Esophagus muscularis mucosa (tissue), 4 donors: ENCODE data around the gene PTPN22. TPM values are rescaled to one million over a fixed set of nuclear protein-coding genes. Genes with fewer than 3 reads are reported as not detected.

Experiments used
- DNase-seq: peaks from one replicate; pipeline ENCODE4 v3.0.0-alpha.2; 2017; ENCODE audit errors: extremely low spot score
- H3K27ac ChIP-seq, 4 donors: fragments of 200-600 bp; sonication (generic); replicated peaks in 1 of 4; 1 replicate in 3 of 4; 2 replicates in 1 of 4; pipeline ENCODE4 v1.5.1; 2016 to 2019; ENCODE audit warnings: mild to moderate bottlenecking in 1 of 4
- H3K27me3 ChIP-seq, 4 donors: fragments of 200-600 bp; sonication (generic); one replicate each; pipeline versions ENCODE4 v1.5.1 to v1.6.0; 2016 to 2019
- H3K36me3 ChIP-seq, 4 donors: fragments of 200-600 bp; sonication (generic); one replicate each; pipeline ENCODE4 v1.5.1; 2016 to 2019
- H3K4me1 ChIP-seq, 4 donors: fragments of 200-600 bp; sonication (generic); one replicate each; pipeline ENCODE4 v1.5.1; 2016 to 2019
- H3K4me3 ChIP-seq, 4 donors: fragments of 200-600 bp; sonication (generic); 1 replicate in 2 of 4; 2 replicates in 2 of 4; pipeline ENCODE4 v1.5.1; 2016 to 2019; ENCODE audit warnings: mild to moderate bottlenecking in 4 of 4, moderate library complexity in 1 of 4
- H3K9me3 ChIP-seq, 4 donors: fragments of 200-600 bp; sonication (generic); 1 replicate in 3 of 4; 2 replicates in 1 of 4; pipeline ENCODE4 v1.5.1; 2016 to 2019
- CTCF ChIP-seq, 3 experiments: fragments of 200-600 bp in 2 of 3; fragments of 450-650 bp in 1 of 3; sonication (generic) in 2 of 3; IDR thresholded peaks; one replicate each; pipeline ENCODE4 v1.5.1; 2017 to 2019; ENCODE audit warnings: antibody characterized with exemption in 3 of 3, mild to moderate bottlenecking in 2 of 3, moderate library complexity in 1 of 3
- EP300 ChIP-seq: sonication (generic); formaldehyde crosslinking; IDR thresholded peaks from one replicate; pipeline ENCODE4 v1.6.1; 2017; ENCODE audit warnings: antibody characterized with exemption
- POLR2A ChIP-seq: fragments of 450-650 bp; IDR thresholded peaks from one replicate; pipeline ENCODE4 v1.6.1; 2017; ENCODE audit warnings: antibody characterized with exemption, moderate library complexity, mild to moderate bottlenecking, low read depth
- POLR2AphosphoS5 ChIP-seq, 2 donors: sonication (generic); formaldehyde crosslinking; IDR thresholded peaks; one replicate each; pipeline ENCODE4 v1.6.1; 2017; ENCODE audit warnings: antibody characterized with exemption in 2 of 2
- WGBS: methylation state at CpG from one replicate; pipeline ENCODE4 v1.1.5; 2018; 5-methylcytosine and 5-hydroxymethylcytosine counted together
- intact Hi-C: fragments of 100-400 bp; cut with DNase I; formaldehyde crosslinking; loops from one replicate; pipeline ENCODE4 v1.15.1; 2023
- total RNA-seq, 4 donors: library from RNA; depleted of rRNA; stranded (reverse); fragments of >200 nt; gene quantifications; one replicate each; pipeline versions ENCODE4 v1.1.0 to v1.2.1, GENCODE V29; 2016

PTPN22 gene
- 1 to 10 TPM in 1 of 4 donors, under 1 TPM in 3; 0.29 to 2.3 (median 0.63) TPM for total RNA-seq

GRCh38 chr1:113871597-113872113, at the start of gene PTPN22:
TSS of gene PTPN22 (minus strand) at chr1:113871712.
- whole genome bisulfite sequencing = 67% methylated on average over 4 of the region's 4 CpGs
- intact Hi-C loops = no loop called here
- Histone ChIP-seq H3K4me3 (peak within 1 kb of the TSS in 1 of 4 donors; percentile 18), H3K36me3 (no peaks in the 10 kb centered on the region), H3K9me3 (no peaks in the 10 kb centered on the region), H3K4me1 (no peaks in the 10 kb centered on the region), H3K27ac (peak within 1 kb of the TSS in 2 of 4 donors; percentile 9 to 50), H3K27me3 (no peaks in the 10 kb centered on the region)
- no peak for DNase-seq
- TF ChIP-seq POLR2A (peak; percentile 13), POLR2AphosphoS5 (IDR thresholded peaks at IDR 0.05) (peak; percentile 36 to 41), CTCF (IDR thresholded peaks at IDR 0.05) (no peak)

- no peak for DNase-seq
- peaks cover 0 to 6% (median 0%) of the 10 kb centered on the region in 4 donors for H3K27me3 ChIP-seq
- TF ChIP-seq CTCF (IDR thresholded peaks at IDR 0.05) = no peak
- TF ChIP-seq EP300 = no peak
- no peak for TF ChIP-seq POLR2AphosphoS5 (IDR thresholded peaks at IDR 0.05)
- no peak for TF ChIP-seq POLR2A
- intact Hi-C loops = no loop called here
- no peak overlapping the region for H3K4me3 ChIP-seq
- H3K9me3 ChIP-seq = no peaks in the 10 kb centered on the region
- no peaks in the 10 kb centered on the region for H3K36me3 ChIP-seq
- H3K27ac ChIP-seq = no peak overlapping the region
- H3K4me1 ChIP-seq = peaks cover 3% of the 10 kb centered on the region in 4 donors
Measured at GRCh38 chr1:113918243-113918642, 46.7 kb upstream of the PTPN22 start.

GRCh38 chr1:113917400-113918082, 46.0 kb upstream of the PTPN22 start:
- no peaks in the 10 kb centered on the region for H3K9me3 ChIP-seq
- H3K36me3 ChIP-seq = no peaks in the 10 kb centered on the region
- no peak for DNase-seq
- peaks cover 0 to 6% (median 0%) of the 10 kb centered on the region in 4 donors for H3K27me3 ChIP-seq
- H3K4me3 ChIP-seq = no peak overlapping the region
- TF ChIP-seq POLR2AphosphoS5 (IDR thresholded peaks at IDR 0.05) (no peak), CTCF (IDR thresholded peaks at IDR 0.05) (no peak), POLR2A (no peak), EP300 (no peak)
- 87% methylated on average over 2 of the region's 2 CpGs for WGBS
- H3K27ac ChIP-seq = no peak overlapping the region
- intact Hi-C loops = no loop called here
- peaks cover 10% of the 10 kb centered on the region in 4 donors for H3K4me1 ChIP-seq

- Histone ChIP-seq H3K9me3 (no peaks in the 10 kb centered on the region), H3K36me3 (peaks cover 0 to 1% (median under 1%) of the 10 kb centered on the region in 4 donors), H3K27ac (no peak overlapping the region), H3K4me3 (no peak overlapping the region), H3K27me3 (peaks cover 0 to 6% (median 0%) of the 10 kb centered on the region in 4 donors), H3K4me1 (peaks cover 12 to 16% (median 16%) of the 10 kb centered on the region in 4 donors)
- intact Hi-C loops = no loop called here
- 96% methylated on average over 5 of the region's 5 CpGs for WGBS
- no peak for DNase-seq
- no peak for TF ChIP-seq POLR2A
- TF ChIP-seq EP300 = no peak
- TF ChIP-seq POLR2AphosphoS5 (IDR thresholded peaks at IDR 0.05) = no peak
- no peak for TF ChIP-seq CTCF (IDR thresholded peaks at IDR 0.05)
Measured at GRCh38 chr1:113916974-113917373, 45.5 kb upstream of the PTPN22 start.
